22Rv1 (cell line): Measurements from ENCODE around the gene SLC19A1.

ENCODE experiments used
- CTCF ChIP-seq: fragments of 450-650 bp; IDR thresholded peaks from 2 replicates; pipeline ENCODE4 v1.5.1; 2017; ENCODE audit warnings: mild to moderate bottlenecking
- ZFX ChIP-seq: fragments of 450-650 bp; IDR thresholded peaks from 2 replicates; pipeline ENCODE4 v1.6.1; 2017; ENCODE audit warnings: antibody characterized with exemption, borderline replicate concordance

GRCh38 chr21:45535341-45536081, 6.7 kb downstream of the SLC19A1 start:
- no peak for TF ChIP-seq CTCF
- no peak for TF ChIP-seq ZFX
